ENCODE data around the gene IFRD1. TPM values are rescaled to one million over a fixed set of nuclear protein-coding genes. Genes with fewer than 3 reads are reported as not detected.

IFRD1 gene
- polyA plus RNA-seq, 1 of the 3 experiments (the other 2 are of a cell fraction): 31.0 TPM

GRCh38 chr7:112481121-112481736 lies 31.0 kb downstream of the IFRD1 start:
- TF ChIP-seq TEAD4 (IDR thresholded peaks at IDR 0.05; ENCODE audit: borderline replicate concordance, insufficient read depth): 0 out of 2 replicates have a peak, but pooled peaks have one; percentile 43
- TF ChIP-seq FOXM1 (IDR thresholded peaks at IDR 0.05; ENCODE audit: low read depth): peak; percentile 26; the same call in 1 of the 2 replicates
- no peak for TF ChIP-seq CHD2 (IDR thresholded peaks at IDR 0.05; ENCODE audit: low read length, partially characterized antibody)
- TF ChIP-seq EP300 (IDR thresholded peaks at IDR 0.05; ENCODE audit: borderline replicate concordance in 1 of 2, low read depth in 1 of 2, low read length in 1 of 2): peak in 1 of 2 experiments; percentile 67; a peak in 2 of 4 replicates
- TF ChIP-seq PBX3 (IDR thresholded peaks at IDR 0.05): peak; percentile 53
- TF ChIP-seq TCF12 (IDR thresholded peaks at IDR 0.05): no peak
- no peak for TF ChIP-seq ELF1 (IDR thresholded peaks at IDR 0.05)
- peak; percentile 25; the same call in 1 of the 2 replicates for TF ChIP-seq POLR2AphosphoS5 (IDR thresholded peaks at IDR 0.05; ENCODE audit: low read depth, low read length)
- TF ChIP-seq RCOR1 (IDR thresholded peaks at IDR 0.05; ENCODE audit: low read length): peak; percentile 55; the same call in 1 of the 2 replicates
- ChIA-PET POLR2A (interaction anchor here (1.4 kb wide), 1 partner anchor 31 kb away, joined by 6 read pairs; the partner anchor contains the start of gene IFRD1), CTCF (interaction anchor here (1.1 to 3.5 kb wide), 15 partner anchors 9 to 740 kb away, joined by 3 to 28 read pairs (median 5); no protein-coding TSS in a partner anchor)
- no peaks in the 10 kb centered on the region for H3K79me2 ChIP-seq (ENCODE audit: insufficient read depth)
- no peaks in the 10 kb centered on the region for H3K9me3 ChIP-seq
- WGBS (ENCODE audit: low lambda C conversion rate): 46% methylated on average over 2 of the region's 2 CpGs
- H3K9me2 ChIP-seq: no peaks in the 10 kb centered on the region
- H4K20me1 ChIP-seq (ENCODE audit: insufficient read depth): no peaks in the 10 kb centered on the region
- H3K27me3 ChIP-seq (ENCODE audit: insufficient read depth): no peaks in the 10 kb centered on the region
- peak overlapping the region; percentile 2; the same call in 1 of the 2 replicates for H3K9ac ChIP-seq
- H3K27ac ChIP-seq (ENCODE audit: low read depth in 2 of 2, low read length in 1 of 2): peak overlapping the region; percentile 61 to 90; a peak in 3 of 4 replicates
- H3K4me2 ChIP-seq: peak overlapping the region; percentile 66
- peaks cover 17 to 27% of the 10 kb centered on the region in 2 experiments for H3K4me1 ChIP-seq (ENCODE audit: control insufficient read depth in 1 of 2, insufficient read depth in 2 of 2, low read depth in 1 of 2, low read length in 1 of 2)
- H2AFZ ChIP-seq (ENCODE audit: low read depth): no peak overlapping the region
- no peak overlapping the region for H3K4me3 ChIP-seq (ENCODE audit: low read depth in 2 of 2, low read length in 1 of 2)
- H3F3A ChIP-seq (replicated peaks; ENCODE audit: insufficient read depth): peaks cover 57% of the 10 kb centered on the region
- no peak for DNase-seq
- H3K36me3 ChIP-seq (replicated peaks in 1 of 2; ENCODE audit: control insufficient read depth in 1 of 2, insufficient read depth in 2 of 2, low read length in 1 of 2): peaks cover 14 to 20% of the 10 kb centered on the region in 2 experiments

GRCh38 chr7:112481833-112482670 lies 31.8 kb downstream of the IFRD1 start:
- H3K4me3 ChIP-seq (ENCODE audit: low read depth in 2 of 2, low read length in 1 of 2): no peak overlapping the region
- H2AFZ ChIP-seq (ENCODE audit: low read depth): no peak overlapping the region
- no peaks in the 10 kb centered on the region for H3K27me3 ChIP-seq (ENCODE audit: insufficient read depth)
- ChIA-PET CTCF (interaction anchor here (1.1 to 3.5 kb wide), 7 partner anchors 13 to 68 kb away, joined by 3 to 28 read pairs (median 5); no protein-coding TSS in a partner anchor), POLR2A (no interaction called here)
- peak overlapping the region; percentile 66 for H3K4me2 ChIP-seq
- no peaks in the 10 kb centered on the region for H4K20me1 ChIP-seq (ENCODE audit: insufficient read depth)
- peaks cover 56% of the 10 kb centered on the region for H3F3A ChIP-seq (replicated peaks; ENCODE audit: insufficient read depth)
- H3K4me1 ChIP-seq (ENCODE audit: control insufficient read depth in 1 of 2, insufficient read depth in 2 of 2, low read depth in 1 of 2, low read length in 1 of 2): peaks cover 17 to 27% of the 10 kb centered on the region in 2 experiments
- no peak for DNase-seq
- peak overlapping the region; percentile 4; the same call in 1 of the 2 replicates for H3K9ac ChIP-seq
- H3K36me3 ChIP-seq (replicated peaks in 1 of 2; ENCODE audit: control insufficient read depth in 1 of 2, insufficient read depth in 2 of 2, low read length in 1 of 2): peaks cover 8 to 12% of the 10 kb centered on the region in 2 experiments
- peak overlapping the region; percentile 61 to 90; a peak in 3 of 4 replicates for H3K27ac ChIP-seq (ENCODE audit: low read depth in 2 of 2, low read length in 1 of 2)
- WGBS (ENCODE audit: low lambda C conversion rate): 29% methylated on average over 3 of the region's 3 CpGs
- H3K9me3 ChIP-seq: no peaks in the 10 kb centered on the region
- no peaks in the 10 kb centered on the region for H3K79me2 ChIP-seq (ENCODE audit: insufficient read depth)
- no peaks in the 10 kb centered on the region for H3K9me2 ChIP-seq
- TF ChIP-seq SMC3 (IDR thresholded peaks at IDR 0.05; ENCODE audit: low read depth, low read length): no peak
- TF ChIP-seq YY1 (IDR thresholded peaks at IDR 0.05; ENCODE audit: low read depth): no peak
- no peak for TF ChIP-seq NRF1 (IDR thresholded peaks at IDR 0.05; ENCODE audit: low read depth, low read length)
- no peak for TF ChIP-seq USF2 (IDR thresholded peaks at IDR 0.05; ENCODE audit: borderline replicate concordance, low read depth, low read length)
- no peak; the same call in 1 of the 2 replicates for TF ChIP-seq TAF1 (IDR thresholded peaks at IDR 0.05; ENCODE audit: borderline replicate concordance, low read depth, low read length)
- no peak for TF ChIP-seq GABPA (IDR thresholded peaks at IDR 0.05; ENCODE audit: low read depth)
- TF ChIP-seq GATA2 (CRISPR knock-in tag; IDR thresholded peaks at IDR 0.05): peak; percentile 31; the same call in 1 of the 2 replicates
- no peak for TF ChIP-seq IRF3 (IDR thresholded peaks at IDR 0.05; ENCODE audit: low read depth, low read length)
- TF ChIP-seq TEAD4 (IDR thresholded peaks at IDR 0.05; ENCODE audit: borderline replicate concordance, insufficient read depth): 0 out of 2 replicates have a peak, but pooled peaks have one; percentile 2
- TF ChIP-seq RCOR1 (IDR thresholded peaks at IDR 0.05; ENCODE audit: low read length): no peak
- peak in 1 of 2 experiments; percentile 45; a peak in 1 of 4 replicates for TF ChIP-seq EP300 (IDR thresholded peaks at IDR 0.05; ENCODE audit: borderline replicate concordance in 1 of 2, low read depth in 1 of 2, low read length in 1 of 2)
- TF ChIP-seq FOXM1 (IDR thresholded peaks at IDR 0.05; ENCODE audit: low read depth): no peak
- no peak for TF ChIP-seq FOXJ3 (CRISPR knock-in tag; IDR thresholded peaks at IDR 0.05)
- TF ChIP-seq MXI1 (IDR thresholded peaks at IDR 0.05; ENCODE audit: low read depth, low read length): no peak
